K562 (cell line): ENCODE results near the gene DBP. TPM values are rescaled to one million over a fixed set of nuclear protein-coding genes. Genes with fewer than 3 reads are reported as not detected.

ENCODE experiments used
- ARID4B ChIP-seq: sonication (generic); formaldehyde crosslinking; IDR thresholded peaks from 2 replicates; pipeline ENCODE4 v1.8.0; 2022; ENCODE audit warnings: mild to moderate bottlenecking, missing genetic modification reagents
- ARNT ChIP-seq, 2 experiments: fragments of 450-650 bp; IDR thresholded peaks; 2 replicates each; pipeline ENCODE4 v1.6.1; 2016; ENCODE audit warnings: mild to moderate bottlenecking in 1 of 2
- CREB1 ChIP-seq, 2 experiments: sonication (generic) in 1 of 2; formaldehyde crosslinking in 1 of 2; IDR thresholded peaks; 2 replicates each; pipeline versions ENCODE4 v1.6.1 to v1.8.0; 2012 to 2022; ENCODE audit warnings: inconsistent platforms in 1 of 2, mild to moderate bottlenecking in 1 of 2, missing genetic modification reagents in 1 of 2, moderate library complexity in 1 of 2
- DIDO1 ChIP-seq: fragments of 450-650 bp; IDR thresholded peaks from 2 replicates; pipeline ENCODE4 v1.6.1; 2016; ENCODE audit warnings: low read depth, missing biosample characterization, missing genetic modification characterization
- GATA2 ChIP-seq: sonication (generic); formaldehyde crosslinking; IDR thresholded peaks from 2 replicates; pipeline ENCODE4 v1.4.0; 2020; ENCODE audit warnings: mild to moderate bottlenecking, missing genetic modification reagents
- GTF2F1 ChIP-seq: IDR thresholded peaks from 2 replicates; pipeline ENCODE4 v1.6.1; 2011; ENCODE audit warnings: low read depth, low read length, improper control_type of control experiment
- KDM5B ChIP-seq: fragments of 200-600 bp; sonication (generic); IDR thresholded peaks from 2 replicates; pipeline ENCODE4 v1.6.1; 2012; ENCODE audit warnings: low read depth, mild to moderate bottlenecking, moderate library complexity, low read length, control low read depth, inconsistent platforms; ENCODE audit not compliant: insufficient replicate concordance
- KHSRP ChIP-seq: fragments of 450-650 bp; IDR thresholded peaks from 2 replicates; pipeline ENCODE4 v1.6.1; 2017
- MAX ChIP-seq: sonication (generic); formaldehyde crosslinking; IDR thresholded peaks from 2 replicates; pipeline ENCODE4 v1.9.0; 2022; ENCODE audit warnings: mild to moderate bottlenecking, missing genetic modification reagents
- POLR2AphosphoS2 ChIP-seq: IDR thresholded peaks from 2 replicates; pipeline ENCODE4 v1.6.1; 2012; ENCODE audit warnings: low read length, improper control_type of control experiment
- RB1 ChIP-seq: fragments of 450-650 bp; IDR thresholded peaks from 2 replicates; pipeline ENCODE4 v1.6.1; 2017; ENCODE audit warnings: low read depth, mild to moderate bottlenecking
- SMARCA4 ChIP-seq: fragments of 450-650 bp; IDR thresholded peaks from 2 replicates; pipeline ENCODE4 v1.6.1; 2016
- TAF7 ChIP-seq: fragments of 450-650 bp; IDR thresholded peaks from 2 replicates; pipeline ENCODE4 v1.6.1; 2016; ENCODE audit warnings: missing genetic modification characterization, missing compliant biosample characterization
- TCF3 ChIP-seq: sonication (generic); formaldehyde crosslinking; IDR thresholded peaks from 2 replicates; pipeline ENCODE4 v1.4.0; 2020; ENCODE audit warnings: mild to moderate bottlenecking, missing genetic modification reagents
- THAP7 ChIP-seq: fragments of 250-450 bp; sonication (Bioruptor Pico); IDR thresholded peaks from 2 replicates; pipeline ENCODE4 v1.5.0; 2021
- ZBTB12 ChIP-seq: fragments of 250-450 bp; sonication (Bioruptor Pico); IDR thresholded peaks from 2 replicates; pipeline ENCODE4 v1.4.0; 2020
- ZBTB7A ChIP-seq: IDR thresholded peaks from 2 replicates; pipeline ENCODE4 v1.6.1; 2011; ENCODE audit warnings: low read depth, mild to moderate bottlenecking, low read length, moderate library complexity, borderline replicate concordance; ENCODE audit not compliant: control insufficient read depth
- ZFPM2 ChIP-seq: fragments of 250-450 bp; sonication (Bioruptor Pico); IDR thresholded peaks from 2 replicates; pipeline ENCODE4 v1.5.1; 2022; ENCODE audit warnings: mild to moderate bottlenecking
- ZNF140 ChIP-seq: fragments of 250-450 bp; sonication (Bioruptor Pico); IDR thresholded peaks from 2 replicates; pipeline ENCODE4 v1.8.0; 2021; ENCODE audit warnings: moderate library complexity, mild to moderate bottlenecking, inconsistent platforms
- ZNF143 ChIP-seq: sonication (generic); formaldehyde crosslinking; IDR thresholded peaks from 2 replicates; pipeline ENCODE4 v1.9.0; 2022; ENCODE audit warnings: mild to moderate bottlenecking, missing genetic modification reagents
- ZNF253 ChIP-seq: fragments of 250-450 bp; sonication (Bioruptor Pico); conservative IDR thresholded peaks from 2 replicates; pipeline ENCODE4 v1.6.1; 2021; ENCODE audit warnings: mild to moderate bottlenecking
- ZNF354B ChIP-seq: fragments of 250-450 bp; sonication (Bioruptor Pico); IDR thresholded peaks from 2 replicates; pipeline ENCODE4 v1.4.0; 2020
- ZNF41 ChIP-seq: fragments of 250-450 bp; sonication (Bioruptor Pico); conservative IDR thresholded peaks from 2 replicates; pipeline ENCODE4 v1.4.0; 2020; ENCODE audit warnings: mild to moderate bottlenecking
- ZNF507 ChIP-seq: conservative IDR thresholded peaks from 2 replicates; pipeline ENCODE4 v1.6.1; 2017; ENCODE audit warnings: missing genetic modification characterization, missing compliant biosample characterization
- ZNF695 ChIP-seq: fragments of 450-650 bp; formaldehyde crosslinking; IDR thresholded peaks from 2 replicates; pipeline ENCODE4 v1.4.0; 2020; ENCODE audit warnings: mild to moderate bottlenecking, moderate library complexity
- polyA plus RNA-seq, 8 experiments: library from polyadenylated mRNA; depleted of rRNA in 4 of 8; stranded (reverse) in 5 of 8; unstranded in 3 of 8; fragments of >200 nt; fragmentation: Nextera tagmentation in 2 of 8; fragmentation: Illumina TruSeq in 1 of 8; extraction: Ambion mirVana in 2 of 8; extraction: Trizol in 1 of 8; gene quantifications; 2 replicates each; pipeline versions ENCODE4 v1.2.1 to v1.2.3, GENCODE V29; 2011 to 2014; ENCODE audit warnings: inconsistent platforms in 1 of 8, missing spikeins in 1 of 8
- total RNA-seq, 7 experiments: library from RNA; depleted of rRNA in 6 of 7; stranded (reverse); fragments of >200 nt in 6 of 7; fragmentation: Illumina TruSeq in 2 of 7; extraction: Trizol in 2 of 7; gene quantifications; 2 replicates each; pipeline versions ENCODE4 v1.2.1 to v1.2.3, GENCODE V29; 2011 to 2021; ENCODE audit warnings: low replicate concordance in 1 of 7

DBP gene
- total and polyA plus RNA-seq, 9 of the 15 experiments (the other 6 are each of a cell fraction or from before 2014, with no cell fraction given) = 0.25 to 5.5 (median 1.8) TPM

GRCh38 chr19:48638831-48639381 is 1.7 kb upstream of the DBP start (continued):
- TF ChIP-seq ZBTB12 (CRISPR knock-in tag) (peak; percentile 63), SMARCA4 (0 out of 2 replicates have a peak, but pooled peaks have one; percentile 1), ZNF695 (CRISPR knock-in tag) (no peak), ZNF507 (no peak), ZBTB7A (peak; percentile 87; the same call in 1 of the 2 replicates), ZFPM2 (CRISPR knock-in tag) (no peak), KDM5B (no peak), RB1 (peak; percentile 52; the same call in 1 of the 2 replicates), ARNT (IDR thresholded peaks at IDR 0.05) (no peak), ARID4B (CRISPR knock-in tag) (0 out of 2 replicates have a peak, but pooled peaks have one; percentile 61), TCF3 (CRISPR knock-in tag) (no peak), MAX (peak; percentile 60; the same call in 1 of the 2 replicates), GTF2F1 (no peak), CREB1 (IDR thresholded peaks at IDR 0.05) (peak; percentile 69), CREB1 (CRISPR knock-in tag; IDR thresholded peaks at IDR 0.05) (peak; percentile 85), ZNF143 (CRISPR knock-in tag) (peak; percentile 23; the same call in 1 of the 2 replicates), ZNF354B (CRISPR knock-in tag) (no peak), THAP7 (no peak), GATA2 (CRISPR knock-in tag) (no peak), ZNF140 (CRISPR knock-in tag) (no peak), ZNF41 (CRISPR knock-in tag) (no peak), KHSRP (peak; percentile 83), DIDO1 (tag) (0 out of 2 replicates have a peak, but pooled peaks have one; percentile 0), ZNF253 (CRISPR knock-in tag) (no peak), TAF7 (tag) (no peak), POLR2AphosphoS2 (no peak; the same call in 1 of the 2 replicates)
